ENCODE measurements around the gene IL34. TPM values are rescaled to one million over a fixed set of nuclear protein-coding genes. Genes with fewer than 3 reads are reported as not detected.

The IL34 gene
- total and polyA plus RNA-seq, 2 donors from 2014 or later: 5.9 to 7.4 TPM

DNA sequence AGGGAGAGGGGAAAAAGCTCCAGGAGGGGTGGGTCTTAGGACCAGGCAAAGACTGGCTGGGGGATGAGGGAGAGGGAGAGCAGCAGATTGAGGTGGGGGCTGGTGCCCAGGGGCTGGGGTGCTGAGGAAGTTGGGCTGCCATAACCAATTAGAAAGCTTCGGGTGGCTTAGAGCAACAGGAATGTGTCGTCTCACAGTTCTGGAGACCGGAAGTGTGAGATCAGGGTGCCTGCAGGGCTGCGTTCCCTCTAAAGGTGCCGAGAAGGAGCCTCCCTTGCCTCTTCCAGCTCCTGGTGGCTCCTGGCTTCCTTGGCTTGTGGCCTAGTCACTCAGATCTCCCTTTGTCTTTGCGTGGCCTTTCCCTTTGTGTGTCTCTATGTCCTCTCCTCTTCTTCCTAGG lies 2.2 kb downstream of the IL34 start:
- H3K9ac ChIP-seq (ENCODE audit: low read length in 3 of 3): no peak overlapping the region
- H3K4me3 ChIP-seq (ENCODE audit: low read length in 3 of 3): no peak overlapping the region
- no peaks in the 10 kb centered on the region for H3K27me3 ChIP-seq (ENCODE audit: control insufficient read depth, insufficient read depth, low read length)
- H3K4me1 ChIP-seq (ENCODE audit: control insufficient read depth in 2 of 3, insufficient read depth in 2 of 3, low read depth in 1 of 3, low read length in 3 of 3): no peaks in the 10 kb centered on the region
- no peak overlapping the region for H3K27ac ChIP-seq (ENCODE audit: low read depth in 2 of 2, low read length in 2 of 2)
- no peaks in the 10 kb centered on the region for H3K9me3 ChIP-seq (ENCODE audit: control insufficient read depth in 2 of 3, insufficient read depth in 1 of 3, low read length in 3 of 3)
- intact Hi-C loops (cut with DNase I): no loop called here
- TF ChIP-seq, protein P1, sequence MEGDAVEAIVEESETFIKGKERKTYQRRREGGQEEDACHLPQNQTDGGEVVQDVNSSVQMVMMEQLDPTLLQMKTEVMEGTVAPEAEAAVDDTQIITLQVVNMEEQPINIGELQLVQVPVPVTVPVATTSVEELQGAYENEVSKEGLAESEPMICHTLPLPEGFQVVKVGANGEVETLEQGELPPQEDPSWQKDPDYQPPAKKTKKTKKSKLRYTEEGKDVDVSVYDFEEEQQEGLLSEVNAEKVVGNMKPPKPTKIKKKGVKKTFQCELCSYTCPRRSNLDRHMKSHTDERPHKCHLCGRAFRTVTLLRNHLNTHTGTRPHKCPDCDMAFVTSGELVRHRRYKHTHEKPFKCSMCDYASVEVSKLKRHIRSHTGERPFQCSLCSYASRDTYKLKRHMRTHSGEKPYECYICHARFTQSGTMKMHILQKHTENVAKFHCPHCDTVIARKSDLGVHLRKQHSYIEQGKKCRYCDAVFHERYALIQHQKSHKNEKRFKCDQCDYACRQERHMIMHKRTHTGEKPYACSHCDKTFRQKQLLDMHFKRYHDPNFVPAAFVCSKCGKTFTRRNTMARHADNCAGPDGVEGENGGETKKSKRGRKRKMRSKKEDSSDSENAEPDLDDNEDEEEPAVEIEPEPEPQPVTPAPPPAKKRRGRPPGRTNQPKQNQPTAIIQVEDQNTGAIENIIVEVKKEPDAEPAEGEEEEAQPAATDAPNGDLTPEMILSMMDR (IDR thresholded peaks at IDR 0.05; ENCODE audit: borderline replicate concordance, extremely low read depth, insufficient read depth): no peak
- FAIRE-seq (no peak), DNase-seq (no peak)
- no peaks in the 10 kb centered on the region for H3K36me3 ChIP-seq (ENCODE audit: control insufficient read depth in 2 of 3, insufficient read depth in 3 of 3, low read length in 3 of 3)

DNA sequence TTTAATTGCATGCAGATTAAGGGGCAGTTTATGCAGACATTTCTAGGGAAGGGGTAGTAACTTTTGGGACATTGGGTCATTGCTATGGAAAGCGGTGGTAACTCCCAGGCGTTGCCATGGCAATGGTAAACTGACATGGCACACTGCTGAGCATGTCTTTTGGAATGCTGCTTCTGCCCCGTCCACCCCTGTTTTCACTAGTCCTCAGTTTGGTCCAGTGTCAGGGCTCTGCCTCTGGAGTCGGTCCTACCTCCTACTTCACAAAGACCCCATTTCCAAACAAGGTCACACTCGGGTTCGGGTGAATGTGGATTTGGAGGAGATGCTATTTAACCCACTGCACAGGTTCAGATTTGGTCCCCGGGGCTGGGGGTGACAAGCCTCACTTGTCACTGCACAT lies 2.9 kb downstream of the IL34 start:
- intact Hi-C loops (cut with DNase I): no loop called here
- TF ChIP-seq, protein P1 (IDR thresholded peaks at IDR 0.05; ENCODE audit: borderline replicate concordance, extremely low read depth, insufficient read depth): no peak
- Histone ChIP-seq H3K9me3 (ENCODE audit: control insufficient read depth in 2 of 3, insufficient read depth in 1 of 3, low read length in 3 of 3) (no peaks in the 10 kb centered on the region), H3K27ac (ENCODE audit: low read depth in 2 of 2, low read length in 2 of 2) (no peak overlapping the region), H3K9ac (ENCODE audit: low read length in 3 of 3) (no peak overlapping the region), H3K27me3 (ENCODE audit: control insufficient read depth, insufficient read depth, low read length) (no peaks in the 10 kb centered on the region), H3K4me3 (ENCODE audit: low read length in 3 of 3) (no peak overlapping the region), H3K36me3 (ENCODE audit: control insufficient read depth in 2 of 3, insufficient read depth in 3 of 3, low read length in 3 of 3) (no peaks in the 10 kb centered on the region), H3K4me1 (ENCODE audit: control insufficient read depth in 2 of 3, insufficient read depth in 2 of 3, low read depth in 1 of 3, low read length in 3 of 3) (peaks cover 0 to 5% (median 0%) of the 10 kb centered on the region in 3 donors)
- DNase-seq: no peak
- no peak for FAIRE-seq

DNA sequence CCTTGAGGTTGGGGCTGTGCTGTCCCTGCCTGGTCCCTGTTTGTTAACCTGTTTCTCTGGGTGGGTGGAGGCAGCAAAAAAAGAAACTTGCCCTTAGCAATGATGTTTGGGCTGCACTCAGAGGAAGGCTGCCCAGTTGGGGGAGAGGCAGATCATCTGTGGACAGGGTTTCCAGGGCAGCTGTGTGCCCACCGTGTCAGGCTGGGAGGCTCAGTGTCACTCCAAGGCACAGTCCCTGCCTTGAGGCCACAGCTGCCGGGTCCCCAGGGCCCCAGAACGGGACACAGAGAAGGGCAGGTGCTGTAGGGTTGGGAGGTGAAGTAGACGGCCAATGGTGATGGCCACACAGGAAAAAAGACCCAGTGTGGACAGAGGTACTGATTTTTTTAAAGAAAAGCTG lies 3.9 kb downstream of the IL34 start:
- Histone ChIP-seq H3K36me3 (ENCODE audit: control insufficient read depth in 2 of 3, insufficient read depth in 3 of 3, low read length in 3 of 3) (no peaks in the 10 kb centered on the region), H3K4me1 (ENCODE audit: control insufficient read depth in 2 of 3, insufficient read depth in 2 of 3, low read depth in 1 of 3, low read length in 3 of 3) (peaks cover 0 to 6% (median 0%) of the 10 kb centered on the region in 3 donors), H3K4me3 (ENCODE audit: low read length in 3 of 3) (no peak overlapping the region), H3K27me3 (ENCODE audit: control insufficient read depth, insufficient read depth, low read length) (no peaks in the 10 kb centered on the region), H3K9ac (ENCODE audit: low read length in 3 of 3) (no peak overlapping the region), H3K9me3 (ENCODE audit: control insufficient read depth in 2 of 3, insufficient read depth in 1 of 3, low read length in 3 of 3) (no peaks in the 10 kb centered on the region), H3K27ac (ENCODE audit: low read depth in 2 of 2, low read length in 2 of 2) (no peak overlapping the region)
- intact Hi-C loops (cut with DNase I): loop anchor here (10.0 kb wide), 1 partner anchor 115 kb away; no protein-coding TSS in a partner anchor
- DNase-seq (no peak), FAIRE-seq (no peak)
- TF ChIP-seq, protein P1 (IDR thresholded peaks at IDR 0.05; ENCODE audit: borderline replicate concordance, extremely low read depth, insufficient read depth): no peak

DNA sequence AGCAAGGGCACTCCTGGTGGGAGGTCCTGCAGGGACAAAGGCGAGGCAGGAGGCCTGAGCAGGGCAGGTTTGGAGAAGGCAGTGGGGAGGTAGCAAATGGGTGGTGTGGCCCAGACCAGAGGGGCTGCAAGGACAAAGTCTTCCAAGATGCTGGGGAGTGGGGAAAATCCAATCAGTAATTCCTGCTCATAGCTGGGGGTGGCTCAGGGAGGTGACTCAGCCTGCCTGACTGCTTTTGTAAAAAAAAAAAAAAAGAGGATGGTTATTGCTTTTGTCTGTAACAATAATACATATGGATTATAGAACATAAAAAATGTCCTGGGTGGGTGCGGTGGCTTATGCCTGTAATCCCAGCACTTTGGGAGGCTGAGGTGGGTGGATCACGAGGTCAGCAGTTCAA lies 5.2 kb downstream of the IL34 start:
- Histone ChIP-seq H3K36me3 (ENCODE audit: control insufficient read depth in 2 of 3, insufficient read depth in 3 of 3, low read length in 3 of 3) (no peaks in the 10 kb centered on the region), H3K9ac (ENCODE audit: low read length in 3 of 3) (no peak overlapping the region), H3K4me1 (ENCODE audit: control insufficient read depth in 2 of 3, insufficient read depth in 2 of 3, low read depth in 1 of 3, low read length in 3 of 3) (peaks cover 0 to 6% (median 0%) of the 10 kb centered on the region in 3 donors), H3K4me3 (ENCODE audit: low read length in 3 of 3) (no peak overlapping the region), H3K27ac (ENCODE audit: low read depth in 2 of 2, low read length in 2 of 2) (no peak overlapping the region), H3K27me3 (ENCODE audit: control insufficient read depth, insufficient read depth, low read length) (no peaks in the 10 kb centered on the region), H3K9me3 (ENCODE audit: control insufficient read depth in 2 of 3, insufficient read depth in 1 of 3, low read length in 3 of 3) (no peaks in the 10 kb centered on the region)
- intact Hi-C loops (cut with DNase I): loop anchor here (10.0 kb wide), 1 partner anchor 117 kb away; no protein-coding TSS in a partner anchor
- TF ChIP-seq, protein P1 (IDR thresholded peaks at IDR 0.05; ENCODE audit: borderline replicate concordance, extremely low read depth, insufficient read depth): no peak
- FAIRE-seq: no peak
- no peak for DNase-seq

All from kidney (tissue), 14 donors.